Upper lobe of left lung (tissue), 4 donors: ENCODE measurements around the gene FAM228B.

Experiments used
- EP300 ChIP-seq, 4 donors: sonication (generic); formaldehyde crosslinking; IDR thresholded peaks; one replicate each; pipeline ENCODE4 v1.5.1; 2017; ENCODE audit warnings: antibody characterized with exemption in 4 of 4, control low read depth in 2 of 4
- POLR2A ChIP-seq, 4 donors: fragments of 450-650 bp; IDR thresholded peaks; one replicate each; pipeline ENCODE4 v1.5.1; 2016 to 2017; ENCODE audit warnings: antibody characterized with exemption in 4 of 4, mild to moderate bottlenecking in 2 of 4
- POLR2AphosphoS5 ChIP-seq, 2 donors: sonication (generic); formaldehyde crosslinking; IDR thresholded peaks; one replicate each; pipeline ENCODE4 v1.5.1; 2017; ENCODE audit warnings: antibody characterized with exemption in 2 of 2
- TF ChIP-seq, protein P1 (sequence below), 6 experiments: fragments of 450-650 bp in 4 of 6; fragments of 200-600 bp in 2 of 6; sonication (generic) in 2 of 6; IDR thresholded peaks; one replicate each; pipeline ENCODE4 v1.5.1; 2016 to 2019; ENCODE audit warnings: antibody characterized with exemption in 6 of 6

DNA sequence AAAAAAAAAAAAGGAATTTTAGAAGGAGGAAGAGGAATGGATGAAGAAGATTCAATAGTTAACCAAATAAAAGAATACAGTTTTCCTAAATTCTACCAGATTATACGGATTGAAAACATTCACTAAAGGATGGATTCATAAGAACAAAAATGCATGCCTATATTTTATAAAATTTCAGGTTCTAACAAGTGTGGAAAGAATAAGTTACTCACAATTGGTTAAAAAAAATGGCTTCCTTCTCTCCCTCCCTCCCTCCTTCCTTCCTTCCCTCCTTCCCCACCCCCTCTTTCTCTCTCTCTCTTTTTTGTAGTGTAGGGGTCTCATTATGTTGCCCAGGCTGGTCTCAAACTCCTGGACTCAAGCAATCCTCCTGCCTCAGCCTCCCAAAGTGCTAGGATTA, 37.0 kb upstream of the FAM228B start:
- TF ChIP-seq POLR2A (IDR thresholded peaks at IDR 0.05), result no peak
- TF ChIP-seq, protein P1, sequence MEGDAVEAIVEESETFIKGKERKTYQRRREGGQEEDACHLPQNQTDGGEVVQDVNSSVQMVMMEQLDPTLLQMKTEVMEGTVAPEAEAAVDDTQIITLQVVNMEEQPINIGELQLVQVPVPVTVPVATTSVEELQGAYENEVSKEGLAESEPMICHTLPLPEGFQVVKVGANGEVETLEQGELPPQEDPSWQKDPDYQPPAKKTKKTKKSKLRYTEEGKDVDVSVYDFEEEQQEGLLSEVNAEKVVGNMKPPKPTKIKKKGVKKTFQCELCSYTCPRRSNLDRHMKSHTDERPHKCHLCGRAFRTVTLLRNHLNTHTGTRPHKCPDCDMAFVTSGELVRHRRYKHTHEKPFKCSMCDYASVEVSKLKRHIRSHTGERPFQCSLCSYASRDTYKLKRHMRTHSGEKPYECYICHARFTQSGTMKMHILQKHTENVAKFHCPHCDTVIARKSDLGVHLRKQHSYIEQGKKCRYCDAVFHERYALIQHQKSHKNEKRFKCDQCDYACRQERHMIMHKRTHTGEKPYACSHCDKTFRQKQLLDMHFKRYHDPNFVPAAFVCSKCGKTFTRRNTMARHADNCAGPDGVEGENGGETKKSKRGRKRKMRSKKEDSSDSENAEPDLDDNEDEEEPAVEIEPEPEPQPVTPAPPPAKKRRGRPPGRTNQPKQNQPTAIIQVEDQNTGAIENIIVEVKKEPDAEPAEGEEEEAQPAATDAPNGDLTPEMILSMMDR (IDR thresholded peaks at IDR 0.05), result no peak
- TF ChIP-seq POLR2AphosphoS5 (IDR thresholded peaks at IDR 0.05), result no peak
- TF ChIP-seq EP300 (IDR thresholded peaks at IDR 0.05), result no peak
